Suprapubic skin (tissue), 4 donors: ENCODE results near the gene OTULINL. TPM values are rescaled to one million over a fixed set of nuclear protein-coding genes. Genes with fewer than 3 reads are reported as not detected.

Experiments
- DNase-seq, 2 donors: peaks; one replicate each; pipeline ENCODE4 v3.0.0-alpha.2; 2019; ENCODE audit warnings: low spot score in 2 of 2
- H3K27ac ChIP-seq: fragments of 200-600 bp; sonication (generic); one replicate; pipeline ENCODE4 v1.5.1; 2019
- H3K27me3 ChIP-seq: fragments of 200-600 bp; sonication (generic); one replicate; pipeline ENCODE4 v1.5.1; 2019
- H3K36me3 ChIP-seq: fragments of 200-600 bp; sonication (generic); one replicate; pipeline ENCODE4 v1.5.1; 2019
- H3K4me1 ChIP-seq: fragments of 200-600 bp; sonication (generic); one replicate; pipeline ENCODE4 v1.5.1; 2019
- H3K4me3 ChIP-seq: fragments of 200-600 bp; sonication (generic); one replicate; pipeline ENCODE4 v1.5.1; 2019; ENCODE audit warnings: mild to moderate bottlenecking
- H3K9me3 ChIP-seq: fragments of 200-600 bp; sonication (generic); one replicate; pipeline ENCODE4 v1.5.1; 2019
- EP300 ChIP-seq: sonication (generic); formaldehyde crosslinking; IDR thresholded peaks from one replicate; pipeline ENCODE4 v1.6.1; 2017; ENCODE audit warnings: antibody characterized with exemption
- POLR2A ChIP-seq, 2 donors: fragments of 450-650 bp; IDR thresholded peaks; one replicate each; pipeline ENCODE4 v1.6.1; 2017; ENCODE audit warnings: antibody characterized with exemption in 2 of 2, mild to moderate bottlenecking in 2 of 2, moderate library complexity in 2 of 2
- POLR2AphosphoS5 ChIP-seq, 3 donors: sonication (generic); formaldehyde crosslinking; IDR thresholded peaks; one replicate each; pipeline ENCODE4 v1.6.1; 2017; ENCODE audit warnings: antibody characterized with exemption in 3 of 3
- WGBS: methylation state at CpG from one replicate; pipeline ENCODE4 v1.1.5; 2018; 5-methylcytosine and 5-hydroxymethylcytosine counted together
- total RNA-seq, 4 donors: library from RNA; depleted of rRNA; stranded (reverse); fragments of >200 nt; gene quantifications; one replicate each; pipeline ENCODE4 v1.1.0, GENCODE V29; 2016
- TF ChIP-seq, protein P1 (sequence below), 2 donors: fragments of 200-600 bp in 1 of 2; fragments of 450-650 bp in 1 of 2; sonication (generic) in 1 of 2; IDR thresholded peaks; one replicate each; pipeline ENCODE4 v1.5.1; 2016 to 2019; ENCODE audit warnings: antibody characterized with exemption in 2 of 2, mild to moderate bottlenecking in 1 of 2, moderate library complexity in 1 of 2

OTULINL gene
- total RNA-seq, 4 donors from 2014 or later: 1.1 to 3.3 (median 2.7) TPM

- Histone ChIP-seq H3K9me3 (no peaks in the 10 kb centered on the region), H3K4me1 (peaks cover 13% of the 10 kb centered on the region), H3K27ac (no peak overlapping the region), H3K27me3 (no peaks in the 10 kb centered on the region), H3K36me3 (no peaks in the 10 kb centered on the region), H3K4me3 (no peak overlapping the region)
- 95% methylated on average over 4 of the region's 40 CpGs for WGBS
- TF ChIP-seq, protein P1, sequence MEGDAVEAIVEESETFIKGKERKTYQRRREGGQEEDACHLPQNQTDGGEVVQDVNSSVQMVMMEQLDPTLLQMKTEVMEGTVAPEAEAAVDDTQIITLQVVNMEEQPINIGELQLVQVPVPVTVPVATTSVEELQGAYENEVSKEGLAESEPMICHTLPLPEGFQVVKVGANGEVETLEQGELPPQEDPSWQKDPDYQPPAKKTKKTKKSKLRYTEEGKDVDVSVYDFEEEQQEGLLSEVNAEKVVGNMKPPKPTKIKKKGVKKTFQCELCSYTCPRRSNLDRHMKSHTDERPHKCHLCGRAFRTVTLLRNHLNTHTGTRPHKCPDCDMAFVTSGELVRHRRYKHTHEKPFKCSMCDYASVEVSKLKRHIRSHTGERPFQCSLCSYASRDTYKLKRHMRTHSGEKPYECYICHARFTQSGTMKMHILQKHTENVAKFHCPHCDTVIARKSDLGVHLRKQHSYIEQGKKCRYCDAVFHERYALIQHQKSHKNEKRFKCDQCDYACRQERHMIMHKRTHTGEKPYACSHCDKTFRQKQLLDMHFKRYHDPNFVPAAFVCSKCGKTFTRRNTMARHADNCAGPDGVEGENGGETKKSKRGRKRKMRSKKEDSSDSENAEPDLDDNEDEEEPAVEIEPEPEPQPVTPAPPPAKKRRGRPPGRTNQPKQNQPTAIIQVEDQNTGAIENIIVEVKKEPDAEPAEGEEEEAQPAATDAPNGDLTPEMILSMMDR (IDR thresholded peaks at IDR 0.05): no peak
- TF ChIP-seq POLR2AphosphoS5 (IDR thresholded peaks at IDR 0.05): no peak
- no peak for TF ChIP-seq POLR2A (IDR thresholded peaks at IDR 0.05)
- TF ChIP-seq EP300: no peak
- no peak for DNase-seq
Measured at GRCh38 chr5:14577079-14577725, 4.4 kb upstream of the OTULINL start.

DNA sequence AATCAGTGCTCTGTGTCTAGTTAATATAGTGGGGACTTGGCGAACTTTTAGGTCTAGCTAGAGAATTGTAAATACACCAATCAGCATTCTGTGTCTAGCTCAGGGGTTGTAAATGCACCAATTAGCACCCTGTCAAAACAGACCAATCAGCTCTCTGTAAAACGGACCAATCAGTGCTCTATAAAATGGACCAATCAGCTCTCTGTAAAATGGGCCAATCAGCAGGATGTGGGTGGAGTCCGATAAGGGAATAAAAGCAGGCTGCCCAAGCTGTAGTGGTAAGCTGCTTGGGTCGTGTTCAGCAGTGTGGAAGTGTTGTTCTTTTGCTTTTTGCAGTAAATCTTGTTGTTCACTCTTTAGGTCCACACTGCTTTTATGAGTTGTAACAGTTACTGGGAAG, 3.6 kb upstream of the OTULINL start:
- Histone ChIP-seq H3K27me3 (no peaks in the 10 kb centered on the region), H3K9me3 (no peaks in the 10 kb centered on the region), H3K36me3 (no peaks in the 10 kb centered on the region), H3K27ac (no peak overlapping the region), H3K4me1 (peaks cover 13% of the 10 kb centered on the region), H3K4me3 (no peak overlapping the region)
- DNase-seq: no peak
- 85% methylated on average over 4 of the region's 4 CpGs for WGBS
- TF ChIP-seq EP300 (no peak), POLR2A (IDR thresholded peaks at IDR 0.05) (no peak), POLR2AphosphoS5 (IDR thresholded peaks at IDR 0.05) (no peak)
- TF ChIP-seq, protein P1 (IDR thresholded peaks at IDR 0.05): no peak

DNA sequence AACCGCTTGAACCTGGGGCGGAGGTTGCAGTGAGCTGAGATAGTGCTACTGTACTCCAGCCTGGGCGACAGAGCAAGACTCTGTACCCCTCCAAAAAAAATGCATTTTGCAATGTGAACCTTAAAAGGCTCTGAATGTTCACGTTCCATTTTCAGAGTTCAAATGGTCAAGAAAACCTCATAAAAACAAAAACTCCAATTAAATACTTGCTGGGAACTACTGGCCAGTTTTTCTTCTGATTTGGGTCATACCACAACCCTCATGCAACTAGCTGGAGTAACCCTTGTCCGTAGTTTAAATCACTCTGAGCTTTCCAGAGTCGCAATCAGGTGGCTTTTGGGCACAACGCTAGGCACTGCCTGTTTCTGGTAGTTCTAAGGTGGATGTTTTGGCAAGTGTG, 2.3 kb upstream of the OTULINL start:
- WGBS: 80% methylated on average over 7 of the region's 7 CpGs
- TF ChIP-seq POLR2AphosphoS5 (IDR thresholded peaks at IDR 0.05): no peak
- TF ChIP-seq POLR2A (IDR thresholded peaks at IDR 0.05): no peak
- TF ChIP-seq EP300: no peak
- TF ChIP-seq, protein P1 (IDR thresholded peaks at IDR 0.05): no peak
- Histone ChIP-seq H3K9me3 (no peaks in the 10 kb centered on the region), H3K4me1 (peaks cover 13% of the 10 kb centered on the region), H3K36me3 (no peaks in the 10 kb centered on the region), H3K27me3 (no peaks in the 10 kb centered on the region), H3K27ac (no peak overlapping the region), H3K4me3 (no peak overlapping the region)
- no peak for DNase-seq

GRCh38 chr5:14579731-14580397, 1.7 kb upstream of the OTULINL start:
- Histone ChIP-seq H3K4me1 (peaks cover 13% of the 10 kb centered on the region), H3K27me3 (no peaks in the 10 kb centered on the region), H3K36me3 (no peaks in the 10 kb centered on the region), H3K27ac (no peak overlapping the region), H3K9me3 (no peaks in the 10 kb centered on the region), H3K4me3 (no peak overlapping the region)
- 72% methylated on average over 4 of the region's 4 CpGs for WGBS
- no peak for DNase-seq
- TF ChIP-seq EP300: no peak
- no peak for TF ChIP-seq POLR2AphosphoS5 (IDR thresholded peaks at IDR 0.05)
- TF ChIP-seq, protein P1 (IDR thresholded peaks at IDR 0.05): no peak
- TF ChIP-seq POLR2A (IDR thresholded peaks at IDR 0.05): no peak

- H3K27ac ChIP-seq: no peak overlapping the region
- H3K36me3 ChIP-seq: no peaks in the 10 kb centered on the region
- WGBS: 58% methylated on average over 6 of the region's 6 CpGs
- no peaks in the 10 kb centered on the region for H3K27me3 ChIP-seq
- TF ChIP-seq, protein P1 (IDR thresholded peaks at IDR 0.05): no peak
- TF ChIP-seq EP300: no peak
- no peak for TF ChIP-seq POLR2AphosphoS5 (IDR thresholded peaks at IDR 0.05)
- TF ChIP-seq POLR2A (IDR thresholded peaks at IDR 0.05): no peak
- DNase-seq: no peak
- H3K4me1 ChIP-seq: peaks cover 13% of the 10 kb centered on the region
- no peak overlapping the region for H3K4me3 ChIP-seq
- H3K9me3 ChIP-seq: no peaks in the 10 kb centered on the region
Measured at GRCh38 chr5:14580398-14581034, 1.1 kb upstream of the OTULINL start.
